Endothelial cell of umbilical vein (primary cell): ENCODE measurements around the gene PSMB3. TPM values are rescaled to one million over a fixed set of nuclear protein-coding genes. Genes with fewer than 3 reads are reported as not detected.

Experiments used
- BruUV-seq: library from RNA; stranded (reverse); fragments of 400-500 nt; replicated peaks from 2 replicates; lab custom pipeline; 2021; lab: Mats Ljungman, UMichigan
- CTCF ChIA-PET: fragments of 300-600, 350-600 bp; sonication (Branson Sonifier 250); formaldehyde crosslinking; loops from one replicate; lab custom pipeline; 2021; ENCODE audit warnings: antibody characterized with exemption, inconsistent platforms; lab: Charles Lee
- POLR2A ChIA-PET: fragments of 300-600, 350-600 bp; sonication (Branson Sonifier 250); formaldehyde crosslinking; loops from one replicate; lab custom pipeline; 2021; ENCODE audit warnings: antibody characterized with exemption, inconsistent platforms; lab: Charles Lee
- DNase-seq: peaks from one replicate; pipeline ENCODE4 v3.0.0-alpha.2; 2011; ENCODE audit warnings: low read depth, low spot score
- FAIRE-seq: peaks from 2 replicates; lab custom pipeline; 2011; peaks lifted over from hg19 to GRCh38; lab: Jason Lieb, UNC
- H2AFZ ChIP-seq: 2 replicates; pipeline ENCODE4 v1.6.0; 2012; ENCODE audit warnings: low read depth, low read length, control low read depth, inconsistent platforms
- H3K27ac ChIP-seq: 2 replicates; pipeline ENCODE4 v1.5.1; 2011; ENCODE audit warnings: low read depth, mild to moderate bottlenecking, control low read depth, low read length, moderate library complexity; ENCODE audit not compliant: insufficient read depth
- H3K27me3 ChIP-seq, 2 experiments: 2 replicates each; pipeline versions ENCODE4 v1.6.0 to v1.6.1; 2011; ENCODE audit warnings: low read length in 2 of 2, mixed read lengths in 1 of 2; ENCODE audit not compliant: control insufficient read depth in 2 of 2, insufficient read depth in 2 of 2
- H3K36me3 ChIP-seq, 2 experiments: 2 replicates in 1 of 2; 3 replicates in 1 of 2; pipeline ENCODE4 v1.5.1; 2011; ENCODE audit warnings: low read length in 2 of 2, mild to moderate bottlenecking in 1 of 2, moderate library complexity in 1 of 2; ENCODE audit not compliant: control insufficient read depth in 2 of 2, insufficient read depth in 2 of 2; ENCODE audit errors: extremely low read depth in 1 of 2
- H3K4me1 ChIP-seq: 3 replicates; pipeline ENCODE4 v1.5.1; 2011; ENCODE audit warnings: mild to moderate bottlenecking, low read length; ENCODE audit not compliant: control insufficient read depth, insufficient read depth; ENCODE audit errors: extremely low read depth
- H3K4me2 ChIP-seq: 2 replicates; pipeline ENCODE4 v1.6.1; 2011; ENCODE audit warnings: low read length, control low read depth, mixed read lengths; ENCODE audit not compliant: insufficient read depth
- H3K4me3 ChIP-seq, 3 experiments: fragments of 200-600 bp in 1 of 3; sonication (generic), shearing (Covaris generic) in 1 of 3; replicated peaks in 1 of 3; 2 replicates each; pipeline ENCODE4 v1.5.1; 2011 to 2016; ENCODE audit warnings: control low read depth in 3 of 3, low read length in 3 of 3, mild to moderate bottlenecking in 2 of 3, inconsistent platforms in 1 of 3, low read depth in 1 of 3, moderate library complexity in 1 of 3; ENCODE audit not compliant: insufficient read depth in 1 of 3
- H3K79me2 ChIP-seq: 2 replicates; pipeline ENCODE4 v1.6.0; 2012; ENCODE audit warnings: low read length, inconsistent platforms; ENCODE audit not compliant: control insufficient read depth, insufficient read depth
- H3K9ac ChIP-seq: replicated peaks from 2 replicates; pipeline ENCODE3; 2011; ENCODE audit warnings: low read length, control low read depth; ENCODE audit not compliant: insufficient read depth; ENCODE audit errors: extremely low read depth
- H3K9me1 ChIP-seq: replicated peaks from 3 replicates; pipeline ENCODE4 v1.6.0; 2011; ENCODE audit warnings: mild to moderate bottlenecking, low read length; ENCODE audit not compliant: control insufficient read depth, insufficient read depth; ENCODE audit errors: extremely low read depth
- H3K9me3 ChIP-seq: replicated peaks from 2 replicates; pipeline ENCODE4 v1.5.1; 2012; ENCODE audit warnings: low read length, inconsistent platforms; ENCODE audit not compliant: control insufficient read depth, insufficient read depth
- H4K20me1 ChIP-seq: replicated peaks from 2 replicates; pipeline ENCODE3; 2011; ENCODE audit warnings: mild to moderate bottlenecking, low read length; ENCODE audit not compliant: control insufficient read depth, insufficient read depth; ENCODE audit errors: extremely low read depth
- CTCF ChIP-seq, 2 donors: IDR thresholded peaks; 1 replicate in 1 of 2; 2 replicates in 1 of 2; pipeline ENCODE4 v1.5.1; 2011; ENCODE audit warnings: low read length in 2 of 2, mild to moderate bottlenecking in 2 of 2, moderate library complexity in 2 of 2, control low read depth in 1 of 2, inconsistent platforms in 1 of 2, low read depth in 1 of 2; ENCODE audit not compliant: insufficient read depth in 1 of 2; ENCODE audit errors: extremely low read depth in 1 of 2
- EZH2 ChIP-seq: IDR thresholded peaks from 2 replicates; pipeline ENCODE4 v1.6.1; 2012; ENCODE audit warnings: borderline replicate concordance, low read depth, mild to moderate bottlenecking, moderate library complexity, low read length, inconsistent platforms; ENCODE audit not compliant: severe bottlenecking
- GATA2 ChIP-seq: IDR thresholded peaks from 2 replicates; pipeline ENCODE4 v1.7.0; 2011; ENCODE audit warnings: low read depth, mild to moderate bottlenecking, moderate library complexity, mixed read lengths, low read length; ENCODE audit not compliant: insufficient read length, insufficient read depth
- MYC ChIP-seq: IDR thresholded peaks from one replicate; pipeline ENCODE4 v1.6.1; 2011; ENCODE audit warnings: mild to moderate bottlenecking, low read depth, low read length
- POLR2AphosphoS5 ChIP-seq: IDR thresholded peaks from 2 replicates; pipeline ENCODE4 v1.6.1; 2012; ENCODE audit warnings: low read depth, mild to moderate bottlenecking, control low read depth, low read length, moderate library complexity; ENCODE audit not compliant: insufficient read depth
- dilution Hi-C: fragments of 300-500 bp; cut with MboI; formaldehyde crosslinking; loops from one replicate; pipeline ENCODE4 v1.15.0; 2019; ENCODE audit warnings: low sequenced_read_pairs; ENCODE audit not compliant: extremely low pct_ligation_motif_present
- intact Hi-C: fragments of 100-400 bp; cut with micrococcal nuclease; formaldehyde crosslinking; loops from one replicate; pipeline ENCODE4 v1.10.0; 2022
- polyA plus RNA-seq, 4 experiments: library from polyadenylated mRNA; depleted of rRNA in 3 of 4; stranded (reverse) in 3 of 4; unstranded in 1 of 4; fragments of >200 nt; gene quantifications; 2 replicates each; pipeline versions ENCODE4 v1.2.1 to v1.2.3, GENCODE V29; 2011 to 2012; ENCODE audit warnings: missing spikeins in 1 of 4
- total RNA-seq: library from RNA; stranded (reverse); gene quantifications from 2 replicates; pipeline ENCODE4 v1.2.3, GENCODE V29; 2021
- TF ChIP-seq, protein P1 (sequence below): IDR thresholded peaks from 2 replicates; pipeline ENCODE4 v1.6.1; 2011; ENCODE audit not compliant: insufficient read depth, insufficient read length

The PSMB3 gene
- total and polyA plus RNA-seq, 2 donors (not counting 3 experiments of a cell fraction or from before 2014, with no cell fraction given), result 213 to 685 TPM

DNA sequence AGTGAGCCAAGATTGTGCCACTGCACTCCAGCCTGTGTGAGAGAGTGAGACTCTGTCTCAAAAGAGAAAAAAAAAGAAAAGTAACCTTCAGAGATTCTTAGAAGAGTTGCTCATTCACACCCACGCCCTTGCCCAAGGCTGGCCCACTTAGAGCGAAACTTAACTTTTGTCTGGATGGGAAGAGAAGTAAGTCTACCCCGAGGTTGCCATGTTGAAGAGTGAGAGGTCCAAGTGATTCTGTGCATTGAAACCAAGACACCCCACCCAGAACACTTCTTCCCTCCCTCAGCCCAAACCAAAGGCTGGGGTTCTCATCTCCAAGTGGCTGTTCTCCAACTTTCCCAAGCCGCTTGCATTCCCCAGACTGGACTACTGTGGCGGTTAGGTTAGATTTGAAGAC is 24.8 kb upstream of the PSMB3 start:
- Histone ChIP-seq H3K27me3 (no peaks in the 10 kb centered on the region), H4K20me1 (no peaks in the 10 kb centered on the region), H3K4me2 (no peak overlapping the region), H3K79me2 (peaks cover 3% of the 10 kb centered on the region), H3K36me3 (peaks cover 0 to 2% of the 10 kb centered on the region in 2 experiments), H3K4me3 (no peak overlapping the region), H3K9ac (no peak overlapping the region), H3K9me1 (no peaks in the 10 kb centered on the region), H3K4me1 (peaks cover 30% of the 10 kb centered on the region), H2AFZ (no peak overlapping the region), H3K27ac (no peak overlapping the region), H3K9me3 (no peaks in the 10 kb centered on the region)
- CTCF ChIA-PET, result interaction anchor here (0.7 to 3.0 kb wide), 6 partner anchors 17 to 447 kb away, joined by 3 to 9 read pairs (median 4); partner anchors contain the start of gene PSMB3
- intact Hi-C loops (no loop called here), dilution Hi-C loops (no loop called here)
- TF ChIP-seq CTCF (IDR thresholded peaks at IDR 0.05; ENCODE audit: extremely low read depth in 1 of 2, insufficient read depth in 1 of 2, low read depth in 1 of 2, low read length in 2 of 2), result no peak
- no peak for TF ChIP-seq GATA2
- TF ChIP-seq, protein P1, sequence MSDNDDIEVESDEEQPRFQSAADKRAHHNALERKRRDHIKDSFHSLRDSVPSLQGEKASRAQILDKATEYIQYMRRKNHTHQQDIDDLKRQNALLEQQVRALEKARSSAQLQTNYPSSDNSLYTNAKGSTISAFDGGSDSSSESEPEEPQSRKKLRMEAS, result no peak
- TF ChIP-seq EZH2, result no peak
- TF ChIP-seq POLR2AphosphoS5, result no peak
- TF ChIP-seq MYC, result no peak
- POLR2A ChIA-PET, result no interaction called here
- DNase-seq, result no peak
- FAIRE-seq, result no peak
- no TSS peak for BruUV-seq
